Measurements from ENCODE around the gene LUZP1. TPM values are rescaled to one million over a fixed set of nuclear protein-coding genes. Genes with fewer than 3 reads are reported as not detected.

The LUZP1 gene
- total RNA-seq, 2 donors from 2014 or later, result 14.8 to 22.0 TPM

- H3K27me3 Mint-ChIP-seq, result peaks cover 4% of the 10 kb centered on the region
- no peaks in the 10 kb centered on the region for H3K9me3 Mint-ChIP-seq
- no peaks in the 10 kb centered on the region for H3K36me3 Mint-ChIP-seq (ENCODE audit: low read depth)
- H3K4me3 Mint-ChIP-seq, result peak overlapping the region; percentile 56
- ATAC-seq (replicated peaks), result peak; percentile 81
- H3K4me1 Mint-ChIP-seq, result peaks cover 7% of the 10 kb centered on the region
- H3K27ac Mint-ChIP-seq, result no peak overlapping the region
Observed at GRCh38 chr1:23177438-23178380, 9.1 kb upstream of the LUZP1 start.

- peak overlapping the region; percentile 56 for H3K4me3 Mint-ChIP-seq
- H3K36me3 Mint-ChIP-seq (ENCODE audit: low read depth), result no peaks in the 10 kb centered on the region
- H3K9me3 Mint-ChIP-seq, result no peaks in the 10 kb centered on the region
- ATAC-seq (replicated peaks), result no peak
- H3K4me1 Mint-ChIP-seq, result peaks cover 7% of the 10 kb centered on the region
- no peak overlapping the region for H3K27ac Mint-ChIP-seq
- peaks cover 4% of the 10 kb centered on the region for H3K27me3 Mint-ChIP-seq
Observed at GRCh38 chr1:23177031-23177430, 8.4 kb upstream of the LUZP1 start.

GRCh38 chr1:23174426-23175110 lies 5.9 kb upstream of the LUZP1 start:
- Mint-ChIP-seq H3K27ac (no peak overlapping the region), H3K27me3 (peaks cover 4% of the 10 kb centered on the region), H3K4me1 (peaks cover 13% of the 10 kb centered on the region), H3K36me3 (ENCODE audit: low read depth) (no peaks in the 10 kb centered on the region), H3K4me3 (no peak overlapping the region), H3K9me3 (no peaks in the 10 kb centered on the region)
- ATAC-seq (replicated peaks), result no peak

- Mint-ChIP-seq H3K36me3 (ENCODE audit: low read depth) (no peaks in the 10 kb centered on the region), H3K9me3 (no peaks in the 10 kb centered on the region), H3K4me1 (peaks cover 15% of the 10 kb centered on the region), H3K27me3 (no peaks in the 10 kb centered on the region), H3K4me3 (no peak overlapping the region), H3K27ac (no peak overlapping the region)
- ATAC-seq (replicated peaks), result no peak
Observed at GRCh38 chr1:23171181-23171755, 2.6 kb upstream of the LUZP1 start.

- Mint-ChIP-seq H3K4me1 (peaks cover 18% of the 10 kb centered on the region), H3K9me3 (no peaks in the 10 kb centered on the region), H3K27me3 (no peaks in the 10 kb centered on the region), H3K4me3 (peak overlapping the region; percentile 85), H3K27ac (no peak overlapping the region), H3K36me3 (ENCODE audit: low read depth) (no peaks in the 10 kb centered on the region)
- no peak for ATAC-seq (replicated peaks)
Observed at GRCh38 chr1:23169727-23170335, 1.2 kb upstream of the LUZP1 start.

- Mint-ChIP-seq H3K27me3 (no peaks in the 10 kb centered on the region), H3K9me3 (no peaks in the 10 kb centered on the region), H3K4me1 (peaks cover 15% of the 10 kb centered on the region), H3K27ac (peak overlapping the region; percentile 89), H3K4me3 (peak overlapping the region; percentile 85), H3K36me3 (ENCODE audit: low read depth) (no peaks in the 10 kb centered on the region)
- ATAC-seq (replicated peaks), result no peak
Observed at GRCh38 chr1:23169195-23169575, 529 bp upstream of the LUZP1 start.

- peak; percentile 70 for ATAC-seq (replicated peaks)
- Mint-ChIP-seq H3K4me3 (peak overlapping the region; percentile 85), H3K4me1 (peaks cover 14% of the 10 kb centered on the region), H3K27ac (peak overlapping the region; percentile 89), H3K27me3 (no peaks in the 10 kb centered on the region), H3K36me3 (ENCODE audit: low read depth) (no peaks in the 10 kb centered on the region), H3K9me3 (no peaks in the 10 kb centered on the region)
Observed at GRCh38 chr1:23168079-23168444, 594 bp downstream of the LUZP1 start.

- H3K27ac Mint-ChIP-seq, result no peak overlapping the region
- H3K4me3 Mint-ChIP-seq, result peak overlapping the region; percentile 85
- no peaks in the 10 kb centered on the region for H3K9me3 Mint-ChIP-seq
Observed at GRCh38 chr1:23167353-23168078, 1.1 kb downstream of the LUZP1 start.

GRCh38 chr1:23166854-23167253 lies 1.8 kb downstream of the LUZP1 start:
- no peaks in the 10 kb centered on the region for H3K36me3 Mint-ChIP-seq (ENCODE audit: low read depth)
- H3K4me3 Mint-ChIP-seq, result peak overlapping the region; percentile 85
- no peak overlapping the region for H3K27ac Mint-ChIP-seq
- H3K27me3 Mint-ChIP-seq, result no peaks in the 10 kb centered on the region
- peaks cover 14% of the 10 kb centered on the region for H3K4me1 Mint-ChIP-seq
- no peaks in the 10 kb centered on the region for H3K9me3 Mint-ChIP-seq
- no peak for ATAC-seq (replicated peaks)

More at GRCh38 chr1:23167353-23168078, 1.1 kb downstream of the LUZP1 start:
- Mint-ChIP-seq H3K27me3 (no peaks in the 10 kb centered on the region), H3K4me1 (peaks cover 14% of the 10 kb centered on the region), H3K36me3 (ENCODE audit: low read depth) (no peaks in the 10 kb centered on the region)
- peak; percentile 43 for ATAC-seq (replicated peaks)

GRCh38 chr1:23163395-23163794 lies 5.3 kb downstream of the LUZP1 start:
- Mint-ChIP-seq H3K27ac (no peak overlapping the region), H3K4me3 (no peak overlapping the region), H3K27me3 (no peaks in the 10 kb centered on the region), H3K9me3 (no peaks in the 10 kb centered on the region), H3K36me3 (ENCODE audit: low read depth) (no peaks in the 10 kb centered on the region), H3K4me1 (peaks cover 12% of the 10 kb centered on the region)
- no peak for ATAC-seq (replicated peaks)

- no peaks in the 10 kb centered on the region for H3K27me3 Mint-ChIP-seq
- no peak for ATAC-seq (replicated peaks)
- peaks cover 12% of the 10 kb centered on the region for H3K4me1 Mint-ChIP-seq
- no peaks in the 10 kb centered on the region for H3K36me3 Mint-ChIP-seq (ENCODE audit: low read depth)
- H3K27ac Mint-ChIP-seq, result no peak overlapping the region
- no peaks in the 10 kb centered on the region for H3K9me3 Mint-ChIP-seq
- H3K4me3 Mint-ChIP-seq, result no peak overlapping the region
Observed at GRCh38 chr1:23159963-23160877, 8.4 kb downstream of the LUZP1 start.

- ATAC-seq (replicated peaks), result no peak
- peaks cover 11% of the 10 kb centered on the region for H3K4me1 Mint-ChIP-seq
- H3K27ac Mint-ChIP-seq, result no peak overlapping the region
- H3K36me3 Mint-ChIP-seq (ENCODE audit: low read depth), result no peaks in the 10 kb centered on the region
- H3K27me3 Mint-ChIP-seq, result no peaks in the 10 kb centered on the region
- H3K4me3 Mint-ChIP-seq, result no peak overlapping the region
- H3K9me3 Mint-ChIP-seq, result no peaks in the 10 kb centered on the region
Observed at GRCh38 chr1:23156940-23157339, 11.7 kb downstream of the LUZP1 start.

GRCh38 chr1:23152966-23153684 lies 15.5 kb downstream of the LUZP1 start:
- ATAC-seq (replicated peaks), result no peak
- H3K27me3 Mint-ChIP-seq, result no peaks in the 10 kb centered on the region
- H3K4me1 Mint-ChIP-seq, result peaks cover 12% of the 10 kb centered on the region
- no peaks in the 10 kb centered on the region for H3K9me3 Mint-ChIP-seq
- H3K36me3 Mint-ChIP-seq (ENCODE audit: low read depth), result peaks cover 3% of the 10 kb centered on the region
- no peak overlapping the region for H3K4me3 Mint-ChIP-seq
- no peak overlapping the region for H3K27ac Mint-ChIP-seq

All from activated T-helper 17 cell treated with anti-CD3 and anti-CD28 coated beads, Interleukin-2, amount 50 U/mL, for 72 hours (primary cell).